Raji (cell line): Measurements from ENCODE around the gene PARP3.

Experiments used
- POLR2A ChIP-seq: IDR thresholded peaks from 2 replicates; pipeline ENCODE4 v1.6.1; 2011; ENCODE audit warnings: low read depth, low read length, control low read depth; ENCODE audit not compliant: insufficient read depth

Gene PARP3

DNA sequence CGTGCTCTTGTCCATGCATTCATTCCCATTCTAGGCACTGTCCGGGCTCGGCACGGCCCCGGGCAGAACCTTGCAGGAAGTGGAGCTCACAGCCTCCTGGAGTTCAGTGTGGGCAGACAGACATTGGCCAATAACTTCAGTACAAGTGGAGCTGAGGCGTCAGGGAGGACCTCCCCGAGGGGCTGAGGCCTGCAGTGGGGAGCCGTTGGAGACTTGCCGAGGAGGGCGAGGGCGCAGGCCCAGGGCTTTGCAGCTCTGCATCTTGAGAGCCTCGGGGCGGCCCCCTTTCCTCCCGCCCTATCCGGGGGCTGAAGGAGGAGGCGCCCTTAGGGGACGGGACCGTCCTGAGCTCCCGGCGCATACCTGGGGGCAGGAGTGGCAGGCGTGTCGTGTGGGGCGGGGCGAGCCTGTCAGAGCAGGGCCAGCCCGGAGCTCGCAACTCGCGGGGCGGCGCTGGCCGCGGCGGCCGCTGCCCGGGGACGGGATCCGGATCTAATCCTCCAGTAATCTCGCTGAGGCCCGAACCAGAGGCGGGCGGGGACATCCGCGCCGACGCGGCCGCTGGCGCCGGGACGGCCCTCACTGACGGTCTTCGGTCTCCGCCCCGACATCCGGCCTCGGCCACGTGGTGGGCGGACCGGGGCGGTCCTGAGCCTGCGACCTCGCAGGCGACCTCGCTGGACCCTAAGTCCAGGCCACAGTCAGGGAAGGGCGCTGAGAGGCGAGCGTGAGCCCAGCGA, 40.8 kb downstream of the PARP3 start, which contains the start of gene ACY1:
ACY1 (plus strand) TSS at position 698 of the 740 bp plus-strand sequence. CDS start 530 bp downstream, outside the sequence.
- TF ChIP-seq POLR2A = peak; percentile 74

GRCh38 chr3:51983578-51984268, 41.6 kb downstream of the PARP3 start:
- TF ChIP-seq POLR2A = no peak

- TF ChIP-seq POLR2A = no peak
Observed at GRCh38 chr3:51984269-51984647, 42.1 kb downstream of the PARP3 start.

GRCh38 chr3:51985063-51985462, 42.9 kb downstream of the PARP3 start:
- no peak for TF ChIP-seq POLR2A

DNA sequence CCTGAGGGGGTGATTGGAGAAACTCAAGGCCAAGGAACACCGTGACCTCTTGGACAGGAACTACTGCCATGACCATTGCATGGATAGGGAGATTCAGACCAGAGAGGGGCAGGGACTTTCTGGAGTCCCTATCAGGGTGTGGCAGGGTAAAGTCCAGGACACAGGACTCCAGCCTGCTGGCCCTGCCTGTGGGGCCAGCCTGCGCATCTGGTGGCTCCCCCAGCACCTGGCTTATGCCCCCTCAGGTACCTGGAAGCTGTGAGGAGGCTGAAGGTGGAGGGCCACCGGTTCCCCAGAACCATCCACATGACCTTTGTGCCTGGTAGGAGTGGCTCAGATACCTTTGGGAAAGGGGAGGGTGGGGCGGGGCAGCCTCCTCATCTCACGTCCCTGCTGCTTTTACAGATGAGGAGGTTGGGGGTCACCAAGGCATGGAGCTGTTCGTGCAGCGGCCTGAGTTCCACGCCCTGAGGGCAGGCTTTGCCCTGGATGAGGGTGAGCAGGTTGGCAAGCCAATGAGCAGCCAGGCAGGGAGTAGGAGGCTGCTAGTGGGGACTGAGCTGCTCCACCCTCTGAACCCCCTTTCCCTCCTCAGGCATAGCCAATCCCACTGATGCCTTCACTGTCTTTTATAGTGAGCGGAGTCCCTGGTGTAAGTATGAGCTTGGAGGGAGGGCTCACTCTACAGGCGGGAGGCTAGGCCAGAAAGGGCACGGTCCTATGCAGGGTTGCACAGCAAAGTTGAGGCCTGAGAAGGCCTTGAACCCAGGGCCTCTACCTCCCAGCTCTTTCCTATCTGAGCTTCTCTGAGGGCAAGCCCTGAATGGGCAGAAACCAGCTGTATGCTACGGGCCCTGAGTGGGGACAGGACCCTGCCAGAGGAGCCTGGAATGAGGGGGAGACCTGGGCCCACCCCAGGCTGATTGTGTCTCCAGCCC, 44.1 kb downstream of the PARP3 start:
- TF ChIP-seq POLR2A = 0 out of 2 replicates have a peak, but pooled peaks have one; percentile 7

- TF ChIP-seq POLR2A = no peak
Observed at GRCh38 chr3:51987568-51987967, 45.4 kb downstream of the PARP3 start.

DNA sequence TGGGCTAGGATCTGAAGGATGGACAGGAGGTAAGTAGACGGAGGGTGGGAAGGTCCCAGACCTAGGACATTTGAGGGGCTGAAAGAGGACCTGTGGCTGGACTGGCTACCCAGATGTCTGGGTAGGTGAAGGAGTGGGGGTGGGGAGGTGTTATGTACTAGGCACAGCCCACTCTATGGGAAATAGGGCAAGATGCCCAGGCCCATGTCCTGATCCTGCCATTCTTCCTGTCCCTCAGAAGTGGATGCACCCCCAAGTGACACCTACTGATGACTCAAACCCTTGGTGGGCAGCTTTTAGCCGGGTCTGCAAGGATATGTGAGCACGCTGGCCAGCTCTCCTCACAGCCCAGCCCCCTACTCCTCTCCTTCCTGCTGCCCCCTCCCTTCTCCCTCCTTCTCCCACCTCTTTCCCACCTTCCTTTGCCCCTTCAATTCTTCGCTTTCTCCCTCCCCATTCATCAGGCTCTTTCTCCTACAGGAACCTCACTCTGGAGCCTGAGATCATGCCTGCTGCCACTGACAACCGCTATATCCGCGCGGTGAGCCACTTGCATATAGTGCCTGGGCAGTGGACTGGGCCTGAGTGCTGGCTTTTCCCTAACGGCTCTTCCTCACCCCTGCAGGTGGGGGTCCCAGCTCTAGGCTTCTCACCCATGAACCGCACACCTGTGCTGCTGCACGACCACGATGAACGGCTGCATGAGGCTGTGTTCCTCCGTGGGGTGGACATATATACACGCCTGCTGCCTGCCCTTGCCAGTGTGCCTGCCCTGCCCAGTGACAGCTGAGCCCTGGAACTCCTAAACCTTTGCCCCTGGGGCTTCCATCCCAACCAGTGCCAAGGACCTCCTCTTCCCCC, 46.4 kb downstream of the PARP3 start:
- no peak for TF ChIP-seq POLR2A

- no peak; the same call in 1 of the 2 replicates for TF ChIP-seq POLR2A
Observed at GRCh38 chr3:51992017-51992682, 50.0 kb downstream of the PARP3 start.

- TF ChIP-seq POLR2A = no peak
Observed at GRCh38 chr3:51994530-51994929, 52.4 kb downstream of the PARP3 start.

GRCh38 chr3:51995346-51996163, 53.4 kb downstream of the PARP3 start, which contains the start of gene RPL29:
TSS of gene RPL29 (minus strand) at chr3:51995895. CDS start at chr3:51995461, 434 bp downstream.
- TF ChIP-seq POLR2A = peak; percentile 95

DNA sequence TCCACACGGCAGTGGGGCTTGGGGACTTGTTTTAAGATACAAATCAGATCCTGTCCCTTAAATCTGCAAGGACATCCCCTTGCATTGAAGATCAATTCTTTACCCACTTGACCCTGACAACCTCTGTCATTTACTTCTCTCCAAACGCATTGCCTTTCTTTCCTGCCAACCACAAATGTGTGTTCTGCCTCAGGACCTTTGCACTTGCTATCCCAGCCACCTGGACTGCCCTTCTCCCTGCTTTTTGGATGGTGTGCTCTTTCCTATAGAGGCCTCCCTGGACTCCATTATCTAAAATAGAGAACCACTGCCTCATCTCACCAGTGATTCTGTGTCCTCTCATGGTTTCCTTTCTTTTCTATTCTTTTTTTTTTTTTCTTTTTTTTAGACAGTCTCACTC, 55.0 kb downstream of the PARP3 start:
- TF ChIP-seq POLR2A = no peak

DNA sequence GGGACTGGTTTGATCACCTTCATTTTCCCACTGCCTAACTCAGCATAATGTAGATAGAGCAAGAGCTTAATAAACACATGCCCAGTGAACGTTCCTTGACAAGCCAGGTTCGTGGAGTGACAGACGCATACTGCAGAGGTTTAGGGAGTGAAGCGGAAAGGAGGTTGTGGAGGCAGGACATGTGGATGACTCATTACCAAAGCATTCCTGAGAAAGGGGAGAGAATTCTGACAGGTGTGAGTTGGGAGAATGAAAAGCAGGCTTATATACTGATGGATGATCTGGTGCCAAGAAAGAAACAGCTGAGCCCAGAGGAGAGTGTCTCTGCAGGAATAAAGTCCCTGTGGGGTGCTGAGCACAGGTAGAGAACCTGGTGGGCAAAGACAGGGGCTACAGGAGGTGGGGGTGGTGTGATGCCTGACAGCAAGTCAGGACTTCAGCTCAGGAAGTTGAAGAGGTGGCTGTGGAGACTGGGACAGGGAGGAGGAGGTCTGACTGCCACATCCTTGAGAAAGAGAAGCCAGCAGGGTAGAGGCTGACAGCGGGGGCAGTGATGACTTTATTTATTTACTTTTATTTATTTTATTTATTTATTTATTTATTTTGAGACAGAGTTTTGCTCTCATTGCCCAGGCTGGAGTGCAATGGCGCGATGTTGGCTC, 55.9 kb downstream of the PARP3 start:
- TF ChIP-seq POLR2A = no peak
